K562 (cell line): ENCODE results near the gene SNX33. TPM values are rescaled to one million over a fixed set of nuclear protein-coding genes. Genes with fewer than 3 reads are reported as not detected.

Experiments used
- ADNP ChIP-seq: fragments of 200-800 bp; sonication (Bioruptor generic); IDR thresholded peaks from 2 replicates; pipeline ENCODE4 v1.6.1; 2016; ENCODE audit warnings: missing genetic modification characterization, missing compliant biosample characterization
- CCNT2 ChIP-seq: IDR thresholded peaks from 2 replicates; pipeline ENCODE4 v1.6.1; 2011; ENCODE audit warnings: borderline replicate concordance, low read depth, mild to moderate bottlenecking, moderate library complexity, mixed read lengths, low read length; ENCODE audit not compliant: insufficient read length; ENCODE audit errors: extremely low read depth
- L3MBTL2 ChIP-seq: fragments of 450-650 bp; IDR thresholded peaks from 2 replicates; pipeline ENCODE4 v1.6.1; 2016; ENCODE audit warnings: mild to moderate bottlenecking, moderate library complexity
- MEIS2 ChIP-seq: fragments of 450-650 bp; IDR thresholded peaks from 2 replicates; pipeline ENCODE4 v1.6.1; 2014; ENCODE audit warnings: mild to moderate bottlenecking; ENCODE audit not compliant: partially characterized antibody
- RBM15 ChIP-seq: fragments of 200-400 bp; formaldehyde crosslinking; IDR thresholded peaks from 2 replicates; pipeline ENCODE4 v1.6.1; 2018; ENCODE audit warnings: mild to moderate bottlenecking, low read length, moderate library complexity; ENCODE audit not compliant: insufficient read depth
- RNF2 ChIP-seq: sonication (generic); IDR thresholded peaks from 2 replicates; pipeline ENCODE4 v1.6.1; 2016
- SNIP1 ChIP-seq: fragments of 450-650 bp; IDR thresholded peaks from 2 replicates; pipeline ENCODE4 v1.7.1; 2017; ENCODE audit warnings: low read depth, mild to moderate bottlenecking
- SNRNP70 ChIP-seq: fragments of 200-400 bp; formaldehyde crosslinking; optimal IDR thresholded peaks from 2 replicates; pipeline ENCODE3; 2017; ENCODE audit warnings: low read depth, low read length
- STAT5A ChIP-seq: IDR thresholded peaks from 2 replicates; pipeline ENCODE4 v1.6.1; 2012; ENCODE audit warnings: low read length, inconsistent platforms, borderline replicate concordance
- TFE3 ChIP-seq: fragments of 450-650 bp; formaldehyde crosslinking; IDR thresholded peaks from 2 replicates; pipeline ENCODE4 v1.4.0; 2020; ENCODE audit warnings: mild to moderate bottlenecking, mixed read lengths
- ZC3H4 ChIP-seq: sonication (generic); formaldehyde crosslinking; IDR thresholded peaks from 2 replicates; pipeline ENCODE4 v1.9.0; 2021; ENCODE audit warnings: missing genetic modification reagents, borderline replicate concordance
- ZNF146 ChIP-seq: IDR thresholded peaks from one replicate; pipeline ENCODE4 v1.6.1; 2018; ENCODE audit warnings: missing compliant biosample characterization; ENCODE audit not compliant: unreplicated experiment
- ZNF318 ChIP-seq, 2 experiments: fragments of 450-650 bp; IDR thresholded peaks; 2 replicates each; pipeline ENCODE4 v1.6.1; 2016; ENCODE audit warnings: mild to moderate bottlenecking in 2 of 2, borderline replicate concordance in 1 of 2, low read depth in 1 of 2, moderate library complexity in 1 of 2
- ZNF444 ChIP-seq: fragments of 250-450 bp; sonication (Bioruptor Pico); IDR thresholded peaks from 2 replicates; pipeline ENCODE4 v1.4.0; 2020; ENCODE audit warnings: mild to moderate bottlenecking, moderate library complexity
- ZNF589 ChIP-seq: fragments of 200-800 bp; sonication (Bioruptor generic); IDR thresholded peaks from 2 replicates; pipeline ENCODE4 v1.6.1; 2016; ENCODE audit warnings: low read depth, missing genetic modification characterization, missing compliant biosample characterization
- ZNF699 ChIP-seq: fragments of 250-450 bp; sonication (Bioruptor Pico); IDR thresholded peaks from 2 replicates; pipeline ENCODE4 v1.8.0; 2021; ENCODE audit warnings: mild to moderate bottlenecking, moderate library complexity; ENCODE audit not compliant: insufficient replicate concordance
- ZNF778 ChIP-seq: fragments of 450-650 bp; formaldehyde crosslinking; IDR thresholded peaks from 2 replicates; pipeline ENCODE4 v1.4.0; 2020; ENCODE audit warnings: mild to moderate bottlenecking, moderate library complexity
- polyA plus RNA-seq, 8 experiments: library from polyadenylated mRNA; depleted of rRNA in 4 of 8; stranded (reverse) in 5 of 8; unstranded in 3 of 8; fragments of >200 nt; fragmentation: Nextera tagmentation in 2 of 8; fragmentation: Illumina TruSeq in 1 of 8; extraction: Ambion mirVana in 2 of 8; extraction: Trizol in 1 of 8; gene quantifications; 2 replicates each; pipeline versions ENCODE4 v1.2.1 to v1.2.3, GENCODE V29; 2011 to 2014; ENCODE audit warnings: inconsistent platforms in 1 of 8, missing spikeins in 1 of 8
- total RNA-seq, 7 experiments: library from RNA; depleted of rRNA in 6 of 7; stranded (reverse); fragments of >200 nt in 6 of 7; fragmentation: Illumina TruSeq in 2 of 7; extraction: Trizol in 2 of 7; gene quantifications; 2 replicates each; pipeline versions ENCODE4 v1.2.1 to v1.2.3, GENCODE V29; 2011 to 2021; ENCODE audit warnings: low replicate concordance in 1 of 7

Gene SNX33
- total and polyA plus RNA-seq, 9 of the 15 experiments (the other 6 are each of a cell fraction or from before 2014, with no cell fraction given) = 1.4 to 14.1 (median 8.2) TPM

GRCh38 chr15:75639709-75640482 lies 7.8 kb upstream of the SNX33 start, which contains the start of gene IMP3 (continued):
- TF ChIP-seq ZNF589 (CRISPR knock-in tag) (no peak), ADNP (tag) (no peak), CCNT2 (peak; percentile 70), ZNF318 (IDR thresholded peaks at IDR 0.05; ENCODE audit: borderline replicate concordance in 1 of 2, low read depth in 1 of 2) (no peak), RBM15 (no peak), STAT5A (no peak), ZNF778 (CRISPR knock-in tag) (no peak), RNF2 (peak; percentile 77), TFE3 (CRISPR knock-in tag) (no peak), ZNF699 (CRISPR knock-in tag) (no peak), ZNF146 (no peak), ZC3H4 (CRISPR knock-in tag) (peak; percentile 71; the same call in 1 of the 2 replicates), SNIP1 (no peak), ZNF444 (CRISPR knock-in tag) (no peak), L3MBTL2 (peak; percentile 84), MEIS2 (peak; percentile 26), SNRNP70 (no peak)
